OCI-LY1 (cell line): ENCODE measurements around the gene PRKCA.

ENCODE experiments used
- H2AFZ ChIP-seq: fragments of 200-600 bp; sonication (generic), shearing (Covaris generic); 2 replicates; pipeline ENCODE4 v1.6.0; 2014; ENCODE audit warnings: antibody characterized with exemption, mild to moderate bottlenecking, low read length
- H3F3A ChIP-seq: fragments of 200-600 bp; sonication (generic), shearing (Covaris generic); 2 replicates; pipeline ENCODE4 v1.6.0; 2014; ENCODE audit warnings: mild to moderate bottlenecking, antibody characterized with exemption, low read length, moderate library complexity; ENCODE audit not compliant: insufficient read depth
- H3K27ac ChIP-seq: fragments of 200-600 bp; sonication (generic); 2 replicates; pipeline ENCODE4 v1.5.1; 2014; ENCODE audit warnings: low read length, mixed run types, mild to moderate bottlenecking, low read depth; ENCODE audit not compliant: poor library complexity, severe bottlenecking
- H3K27me3 ChIP-seq: fragments of 200-600 bp; sonication (generic); 2 replicates; pipeline ENCODE4 v1.6.0; 2014; ENCODE audit warnings: antibody characterized with exemption, mild to moderate bottlenecking, low read length, moderate library complexity; ENCODE audit not compliant: insufficient read depth
- H3K36me3 ChIP-seq: fragments of 200-600 bp; sonication (generic); 2 replicates; pipeline ENCODE4 v1.6.1; 2014; ENCODE audit warnings: mild to moderate bottlenecking, antibody characterized with exemption, low read length, moderate library complexity, mixed read lengths; ENCODE audit not compliant: insufficient read depth
- H3K4me1 ChIP-seq: fragments of 200-600 bp; sonication (generic); 2 replicates; pipeline ENCODE4 v1.5.1; 2014; ENCODE audit warnings: mild to moderate bottlenecking, low read length, moderate library complexity; ENCODE audit not compliant: insufficient read depth, severe bottlenecking
- H3K4me2 ChIP-seq: fragments of 200-600 bp; sonication (generic), shearing (Covaris generic); 2 replicates; pipeline ENCODE4 v1.6.1; 2014; ENCODE audit warnings: low read length
- H3K4me3 ChIP-seq: fragments of 200-600 bp; sonication (generic); 2 replicates; pipeline ENCODE4 v1.5.1; 2014; ENCODE audit warnings: low read length, low read depth, mild to moderate bottlenecking, mixed read lengths; ENCODE audit not compliant: poor library complexity, severe bottlenecking
- H3K79me2 ChIP-seq: fragments of 200-600 bp; shearing (Covaris generic); 2 replicates; pipeline ENCODE4 v1.6.1; 2016; ENCODE audit warnings: mixed run types, low read length, mixed read lengths; ENCODE audit not compliant: insufficient read depth
- H3K9ac ChIP-seq: fragments of 200-600 bp; sonication (generic), shearing (Covaris generic); 2 replicates; pipeline ENCODE4 v1.6.1; 2014; ENCODE audit warnings: mild to moderate bottlenecking, low read length, mixed read lengths
- H3K9me2 ChIP-seq: fragments of 200-600 bp; sonication (generic), shearing (Covaris generic); 2 replicates; pipeline ENCODE4 v1.6.1; 2014; ENCODE audit warnings: low read depth, mild to moderate bottlenecking, low read length, mixed read lengths
- H3K9me3 ChIP-seq: fragments of 200-600 bp; shearing (Covaris generic); 2 replicates; pipeline ENCODE4 v1.6.1; 2014; ENCODE audit warnings: low read length, mixed read lengths
- H4K20me1 ChIP-seq: fragments of 200-600 bp; sonication (generic), shearing (Covaris generic); 2 replicates; pipeline ENCODE4 v1.6.0; 2016; ENCODE audit warnings: mild to moderate bottlenecking, low read length; ENCODE audit not compliant: insufficient read depth
- CTCF ChIP-seq: fragments of 200-600 bp; sonication (generic), shearing (Covaris generic); IDR thresholded peaks from 2 replicates; pipeline ENCODE4 v1.5.1; 2017; ENCODE audit warnings: mild to moderate bottlenecking, antibody characterized with exemption, low read length, moderate library complexity, mixed read lengths
- EZH2 ChIP-seq: fragments of 200-600 bp; sonication (generic), shearing (Covaris generic); IDR thresholded peaks from 2 replicates; pipeline ENCODE4 v1.8.0; 2017; ENCODE audit warnings: borderline replicate concordance, mixed run types, mild to moderate bottlenecking, antibody characterized with exemption, low read length, moderate library complexity, mixed read lengths

Gene PRKCA

GRCh38 chr17:66813296-66813695, 510.9 kb downstream of the PRKCA start:
- H3K27me3 ChIP-seq: peaks cover 2% of the 10 kb centered on the region; the same call in 1 of the 2 replicates
- no peaks in the 10 kb centered on the region for H3K9me2 ChIP-seq
- H3K79me2 ChIP-seq: no peaks in the 10 kb centered on the region
- no peak overlapping the region for H3K4me2 ChIP-seq
- no peak overlapping the region for H3K9ac ChIP-seq
- no peak overlapping the region for H3K4me3 ChIP-seq
- H4K20me1 ChIP-seq: no peaks in the 10 kb centered on the region
- H2AFZ ChIP-seq: no peak overlapping the region
- H3K36me3 ChIP-seq: no peaks in the 10 kb centered on the region; the same call in 1 of the 2 replicates
- no peak overlapping the region for H3K27ac ChIP-seq
- H3F3A ChIP-seq: no peaks in the 10 kb centered on the region
- 0 out of 2 replicates have a peak, but pooled peaks cover 6% of the 10 kb centered on the region for H3K9me3 ChIP-seq
- TF ChIP-seq CTCF: no peak
- TF ChIP-seq EZH2: no peak
- peaks cover 21% of the 10 kb centered on the region for H3K4me1 ChIP-seq

GRCh38 chr17:66814026-66814425, 511.6 kb downstream of the PRKCA start:
- H3K27ac ChIP-seq: no peak overlapping the region
- no peak overlapping the region for H3K4me2 ChIP-seq
- H3F3A ChIP-seq: no peaks in the 10 kb centered on the region
- peaks cover 19% of the 10 kb centered on the region for H3K4me1 ChIP-seq
- 0 out of 2 replicates have a peak, but pooled peaks cover 6% of the 10 kb centered on the region for H3K9me3 ChIP-seq
- no peak overlapping the region for H3K9ac ChIP-seq
- H4K20me1 ChIP-seq: no peaks in the 10 kb centered on the region
- H3K79me2 ChIP-seq: no peaks in the 10 kb centered on the region
- H3K36me3 ChIP-seq: no peaks in the 10 kb centered on the region; the same call in 1 of the 2 replicates
- H3K27me3 ChIP-seq: peaks cover 4% of the 10 kb centered on the region; the same call in 1 of the 2 replicates
- no peak for TF ChIP-seq EZH2
- no peak for TF ChIP-seq CTCF
- no peak overlapping the region for H2AFZ ChIP-seq
- H3K4me3 ChIP-seq: no peak overlapping the region
- H3K9me2 ChIP-seq: no peaks in the 10 kb centered on the region

GRCh38 chr17:66814570-66814969, 512.2 kb downstream of the PRKCA start:
- Histone ChIP-seq H3K4me2 (no peak overlapping the region), H2AFZ (no peak overlapping the region), H3K9ac (no peak overlapping the region), H3K79me2 (no peaks in the 10 kb centered on the region), H3K36me3 (no peaks in the 10 kb centered on the region; the same call in 1 of the 2 replicates), H3K9me2 (no peaks in the 10 kb centered on the region), H4K20me1 (no peaks in the 10 kb centered on the region), H3F3A (no peaks in the 10 kb centered on the region), H3K4me3 (no peak overlapping the region), H3K9me3 (0 out of 2 replicates have a peak, but pooled peaks cover 6% of the 10 kb centered on the region), H3K27ac (no peak overlapping the region), H3K27me3 (peaks cover 7% of the 10 kb centered on the region; the same call in 1 of the 2 replicates), H3K4me1 (peaks cover 16% of the 10 kb centered on the region)
- no peak for TF ChIP-seq CTCF
- TF ChIP-seq EZH2: no peak
